HG03064 (cell line): Measurements from ENCODE around the gene LDHAL6A.

Source experiments
- ATAC-seq: cut with Tn5 transposase; IDR thresholded peaks from one replicate; pipeline ENCODE4 v1.9.1; 2021; ENCODE audit warnings: low read depth; ENCODE audit not compliant: unreplicated experiment

Gene LDHAL6A

DNA sequence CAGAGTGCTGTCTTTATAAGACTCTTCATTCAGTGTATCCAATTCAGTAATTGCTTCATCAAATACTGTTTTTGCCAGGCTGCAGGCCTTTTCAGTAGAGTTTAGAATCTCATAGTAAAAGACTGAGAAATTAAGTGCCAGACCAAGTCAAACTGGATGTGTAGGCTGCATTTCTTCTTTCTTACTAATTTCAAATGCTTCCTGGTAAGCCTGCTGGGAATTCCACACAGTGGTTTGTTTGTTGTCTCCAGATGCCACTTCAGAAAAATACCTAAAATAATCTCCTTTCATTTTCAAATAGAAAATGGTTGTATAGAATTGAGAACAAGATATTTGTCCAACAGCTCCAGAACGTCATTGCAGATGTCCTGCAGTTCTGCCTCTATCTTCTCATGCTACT, 34.7 kb downstream of the LDHAL6A start:
- ATAC-seq: no peak

DNA sequence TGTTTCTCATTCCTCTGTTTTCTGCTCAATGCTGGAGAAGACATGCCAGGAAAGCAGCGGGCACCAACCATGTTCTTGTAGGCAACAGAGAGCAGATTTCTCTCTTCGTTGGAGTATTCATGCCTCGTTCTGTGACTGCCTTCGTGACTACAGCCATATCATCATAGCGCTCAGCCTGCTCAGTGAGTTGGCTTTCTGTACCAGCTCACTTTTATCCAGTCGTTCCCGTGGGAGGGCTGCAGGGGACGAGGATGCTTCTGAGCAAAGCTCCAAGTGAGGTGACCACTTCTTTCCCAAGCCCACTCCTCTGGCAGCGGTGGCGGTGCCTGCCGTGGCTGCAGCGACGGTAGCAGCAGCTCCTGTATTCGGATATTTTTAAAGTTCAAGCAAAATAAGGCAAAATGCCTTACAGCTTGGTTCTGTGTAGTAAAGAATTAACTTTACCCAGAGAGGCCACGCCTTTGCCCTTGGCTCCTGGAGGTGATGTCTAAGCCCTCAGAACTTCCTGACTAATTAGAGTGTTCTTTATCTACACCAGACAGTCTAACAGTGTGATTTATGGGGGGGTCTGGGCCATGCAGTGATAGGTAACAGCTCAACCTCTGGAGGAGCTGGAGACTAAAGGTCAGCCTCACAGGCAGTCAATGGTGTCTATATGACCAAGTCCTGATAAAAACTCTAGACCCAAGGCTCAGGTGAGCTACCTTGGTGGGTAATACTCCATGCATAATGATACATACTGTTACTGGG, 35.3 kb downstream of the LDHAL6A start:
- no peak for ATAC-seq

DNA sequence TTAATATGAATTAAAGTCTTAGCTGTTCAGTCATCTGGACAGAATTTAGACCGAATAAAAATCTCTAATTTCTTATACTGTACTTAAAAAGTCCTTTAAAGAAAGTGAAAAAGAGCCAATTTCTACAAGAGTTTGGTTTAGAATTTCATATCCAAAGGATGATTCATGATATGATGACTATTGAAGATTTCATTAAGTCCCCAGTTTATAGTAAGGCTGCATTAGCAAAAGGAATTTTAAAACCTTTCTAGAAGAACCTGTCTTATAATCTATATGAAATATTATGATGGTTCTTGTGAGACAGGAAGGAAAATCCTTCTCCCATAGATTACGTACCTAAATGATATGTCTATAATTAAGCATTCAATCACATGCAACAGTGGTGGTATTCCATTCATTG, 36.3 kb downstream of the LDHAL6A start:
- no peak for ATAC-seq

DNA sequence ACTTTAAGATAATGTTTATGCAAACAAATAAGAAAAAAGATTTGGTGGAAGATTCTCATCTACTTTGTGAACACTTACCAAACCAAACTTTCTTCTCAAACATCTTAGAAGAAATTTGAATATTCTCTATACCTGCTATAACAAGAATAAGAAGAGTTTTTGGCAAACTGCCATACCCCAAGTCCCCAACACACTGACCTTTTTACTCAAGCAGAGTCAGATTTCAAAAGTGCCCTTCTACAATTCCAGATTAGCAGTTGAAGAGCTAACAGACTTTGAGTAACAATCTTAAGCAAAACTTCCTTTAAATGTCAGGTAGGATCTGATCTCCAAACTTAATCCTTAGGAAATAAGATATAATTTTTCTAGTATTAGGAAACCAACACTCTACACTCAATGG, 37.2 kb downstream of the LDHAL6A start:
- no peak for ATAC-seq

DNA sequence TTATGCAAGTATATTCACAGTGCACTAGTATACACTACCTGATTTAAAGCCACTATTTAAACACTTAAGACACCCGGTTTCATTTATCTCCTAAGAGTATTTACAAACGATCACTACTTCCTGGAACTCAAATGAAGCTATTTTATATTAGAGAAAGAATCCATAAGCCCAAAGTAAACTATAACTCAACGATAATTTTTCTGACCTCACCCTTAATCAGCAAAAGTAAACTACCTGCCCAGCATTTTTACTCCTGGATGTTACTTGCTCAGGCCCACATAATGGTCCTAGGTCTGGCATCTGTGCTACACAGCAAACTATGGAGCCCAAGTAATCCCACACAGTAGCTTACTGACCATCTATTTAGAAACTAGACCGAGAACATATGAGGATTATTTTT, 37.7 kb downstream of the LDHAL6A start:
- no peak for ATAC-seq

DNA sequence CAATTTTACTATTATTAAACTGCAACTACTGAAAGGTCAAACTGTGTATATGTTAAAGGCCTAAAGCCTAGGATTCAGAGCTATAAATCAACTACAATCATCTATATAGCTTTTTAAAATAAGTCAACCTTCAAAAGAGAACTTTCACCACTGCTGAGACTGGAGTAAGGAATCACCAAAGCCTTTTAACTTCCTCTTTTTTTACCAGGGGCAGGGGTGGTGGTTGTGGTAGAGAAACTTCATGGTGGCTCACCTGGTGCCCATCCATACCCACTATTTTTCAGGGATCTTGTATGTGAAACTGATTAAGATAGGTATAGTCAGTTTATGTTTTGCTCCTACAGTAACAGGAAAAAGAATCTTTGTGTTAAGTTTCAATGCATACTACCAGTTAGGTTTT, 39.6 kb downstream of the LDHAL6A start:
- ATAC-seq: no peak

DNA sequence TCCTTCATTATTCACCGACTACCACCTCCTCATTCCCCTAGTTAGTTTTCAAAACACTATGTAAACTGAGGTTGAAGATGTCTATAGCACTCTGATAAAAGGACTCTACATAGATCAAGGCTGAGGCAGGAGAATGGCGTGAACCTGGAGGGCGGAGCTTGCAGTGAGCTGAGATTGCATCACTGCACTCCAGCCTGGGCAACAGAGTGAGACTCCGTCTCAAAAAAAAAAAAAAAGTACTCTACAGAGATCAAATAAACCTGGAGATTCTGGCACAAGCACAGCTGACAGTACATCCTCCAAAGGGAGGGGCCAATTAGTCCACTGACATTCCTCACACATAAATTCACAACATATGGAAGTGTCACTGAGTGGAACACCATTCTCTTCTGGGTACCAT, 40.0 kb downstream of the LDHAL6A start:
- no peak for ATAC-seq

DNA sequence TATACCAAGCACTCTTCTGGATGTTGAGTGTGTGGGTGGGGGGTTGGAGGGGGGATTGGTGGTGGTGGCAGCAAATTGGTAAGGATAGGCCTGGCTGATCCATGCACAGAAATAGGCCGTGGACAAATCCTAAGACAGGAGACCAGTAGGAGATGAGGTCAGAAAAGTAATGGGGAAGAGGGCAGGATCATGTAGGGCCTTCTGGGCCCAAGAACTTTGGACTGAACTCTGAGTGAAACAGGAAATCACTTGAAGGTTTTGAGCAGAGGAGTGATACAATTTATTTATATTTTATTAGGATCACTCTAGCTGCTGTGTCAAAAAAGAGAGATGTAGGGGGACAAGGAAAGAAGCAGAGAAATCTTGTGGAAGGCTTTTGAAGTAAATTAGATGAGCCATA, 42.4 kb downstream of the LDHAL6A start:
- ATAC-seq: no peak

DNA sequence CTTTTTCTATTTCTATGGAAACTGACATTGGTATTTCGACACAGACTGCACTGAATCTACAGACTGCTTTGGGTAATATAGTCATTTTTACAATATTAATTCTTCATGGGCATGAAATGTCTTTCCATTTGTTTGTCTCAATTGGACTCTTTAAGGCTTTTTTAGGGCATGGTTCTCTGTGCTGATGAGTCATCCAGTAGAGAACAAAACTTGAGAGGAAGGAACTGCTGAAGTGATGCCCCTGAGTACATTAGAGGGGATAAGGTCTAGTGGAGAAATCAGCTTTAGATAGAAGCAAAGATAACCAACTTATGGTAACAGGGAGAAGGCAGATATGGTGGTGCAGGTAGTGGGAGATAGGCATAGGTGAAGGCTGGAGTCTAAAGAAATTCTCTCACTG, 46.0 kb downstream of the LDHAL6A start:
- ATAC-seq: no peak

DNA sequence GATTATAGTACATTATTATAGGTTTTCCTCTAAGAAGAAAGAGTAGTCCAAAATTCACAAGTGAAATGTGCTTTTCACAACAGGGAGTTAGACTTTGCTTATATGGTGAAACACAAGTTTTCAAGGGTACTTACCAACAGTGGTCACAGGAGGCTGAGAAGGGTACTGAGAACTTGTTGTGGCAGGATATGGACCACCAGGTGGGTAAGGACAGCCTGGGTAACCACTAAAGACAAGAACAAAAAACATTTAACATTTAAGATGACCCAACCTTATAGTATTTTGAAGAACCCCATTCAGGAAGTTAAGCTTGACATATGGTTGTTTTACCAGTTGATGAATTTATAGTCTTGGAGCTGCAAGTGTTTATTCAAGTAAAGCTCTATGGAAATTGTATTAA, 46.7 kb downstream of the LDHAL6A start:
- ATAC-seq: no peak

DNA sequence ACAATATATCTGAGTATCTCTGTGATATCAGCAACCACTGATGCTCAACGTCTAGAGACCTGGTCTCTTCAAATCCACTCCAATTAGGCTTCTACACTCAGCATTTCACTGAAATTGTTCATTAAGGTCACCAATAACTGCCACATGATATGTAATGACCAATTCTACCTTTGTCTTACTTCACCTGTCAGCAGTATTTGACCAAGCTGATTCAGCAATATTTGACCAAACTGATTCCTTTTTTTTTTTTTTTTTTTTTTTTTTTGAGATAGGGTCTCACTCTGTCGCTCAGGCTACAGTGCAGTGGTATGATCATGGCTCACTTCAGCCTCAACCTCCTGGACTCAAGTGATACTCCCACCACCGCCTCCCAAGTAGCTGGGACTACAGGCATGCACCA, 65.5 kb downstream of the LDHAL6A start:
- no peak for ATAC-seq

DNA sequence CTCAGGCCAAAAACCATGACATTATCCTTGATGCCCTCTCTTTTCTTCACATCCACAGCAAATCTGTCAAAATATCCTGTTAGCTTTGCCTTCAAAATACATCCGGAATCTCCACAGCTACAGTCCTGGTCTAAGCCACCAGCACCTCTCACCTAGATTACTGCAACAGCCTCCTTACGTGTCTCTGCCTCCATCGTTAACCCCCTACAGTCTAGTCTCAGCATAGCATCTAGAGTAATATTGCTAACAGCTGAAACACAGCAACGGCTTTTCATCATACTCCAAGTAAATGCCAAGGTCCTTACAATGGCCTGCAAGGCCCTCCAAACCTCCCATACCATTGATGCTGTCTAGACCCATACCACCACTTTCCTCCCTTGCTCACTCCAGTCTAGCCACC, 66.7 kb downstream of the LDHAL6A start:
- no peak for ATAC-seq

DNA sequence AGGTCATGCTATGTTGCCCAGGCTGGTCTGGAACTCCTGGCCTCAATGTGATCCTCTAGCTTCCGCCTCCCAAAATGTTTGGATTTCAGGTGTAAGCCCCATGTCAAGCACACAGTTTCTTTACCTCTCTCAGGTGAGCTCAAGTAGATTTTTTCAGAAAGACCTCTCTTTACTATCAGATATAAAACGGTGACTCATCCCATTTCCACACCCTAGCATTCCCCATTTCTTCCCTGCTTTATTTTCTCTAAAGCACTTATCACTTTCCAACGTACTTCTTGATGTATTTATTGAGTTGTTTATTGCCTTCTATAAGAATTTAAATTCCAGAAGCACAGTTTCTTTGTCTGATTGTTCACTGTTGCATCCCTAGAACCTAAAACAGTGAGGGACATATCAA, 67.4 kb downstream of the LDHAL6A start:
- ATAC-seq: no peak

DNA sequence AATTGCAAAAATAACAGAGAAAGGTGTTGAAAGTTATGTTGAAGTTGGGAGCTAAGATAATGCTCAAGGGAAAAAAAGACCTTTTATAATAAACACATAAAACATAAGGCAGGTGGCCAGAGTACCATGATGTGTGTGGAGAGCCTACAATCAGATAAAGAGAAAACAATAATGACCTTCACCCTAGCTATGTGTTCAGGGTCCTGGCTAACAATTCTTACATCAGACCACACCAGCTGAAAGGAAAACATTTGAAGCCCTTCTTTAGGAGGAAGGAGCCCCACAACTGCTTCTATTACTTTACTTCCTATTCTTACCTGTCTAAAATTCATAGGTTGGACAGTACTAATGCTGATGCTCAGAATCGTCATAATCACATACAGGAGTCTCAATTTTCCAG, 68.6 kb downstream of the LDHAL6A start:
- no peak for ATAC-seq

DNA sequence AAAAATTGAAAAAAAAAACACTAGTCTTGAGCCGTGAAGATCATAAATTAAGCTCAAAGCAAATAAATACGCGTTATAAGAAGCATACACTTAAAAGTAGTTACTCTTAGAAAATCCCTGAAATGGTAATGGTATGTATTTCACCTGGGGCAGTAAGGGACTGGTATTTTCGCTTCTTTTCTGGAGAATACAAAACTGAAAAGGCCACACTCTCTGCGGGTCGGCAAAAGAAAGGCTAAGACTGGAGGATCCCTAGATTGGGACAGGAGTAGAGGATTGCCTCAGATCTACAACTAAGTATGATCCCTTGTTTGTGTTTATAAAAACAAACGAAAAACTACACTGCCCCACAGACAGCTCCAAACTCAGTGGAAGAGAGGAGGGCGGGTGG, 70.5 kb downstream of the LDHAL6A start:
- ATAC-seq: no peak

DNA sequence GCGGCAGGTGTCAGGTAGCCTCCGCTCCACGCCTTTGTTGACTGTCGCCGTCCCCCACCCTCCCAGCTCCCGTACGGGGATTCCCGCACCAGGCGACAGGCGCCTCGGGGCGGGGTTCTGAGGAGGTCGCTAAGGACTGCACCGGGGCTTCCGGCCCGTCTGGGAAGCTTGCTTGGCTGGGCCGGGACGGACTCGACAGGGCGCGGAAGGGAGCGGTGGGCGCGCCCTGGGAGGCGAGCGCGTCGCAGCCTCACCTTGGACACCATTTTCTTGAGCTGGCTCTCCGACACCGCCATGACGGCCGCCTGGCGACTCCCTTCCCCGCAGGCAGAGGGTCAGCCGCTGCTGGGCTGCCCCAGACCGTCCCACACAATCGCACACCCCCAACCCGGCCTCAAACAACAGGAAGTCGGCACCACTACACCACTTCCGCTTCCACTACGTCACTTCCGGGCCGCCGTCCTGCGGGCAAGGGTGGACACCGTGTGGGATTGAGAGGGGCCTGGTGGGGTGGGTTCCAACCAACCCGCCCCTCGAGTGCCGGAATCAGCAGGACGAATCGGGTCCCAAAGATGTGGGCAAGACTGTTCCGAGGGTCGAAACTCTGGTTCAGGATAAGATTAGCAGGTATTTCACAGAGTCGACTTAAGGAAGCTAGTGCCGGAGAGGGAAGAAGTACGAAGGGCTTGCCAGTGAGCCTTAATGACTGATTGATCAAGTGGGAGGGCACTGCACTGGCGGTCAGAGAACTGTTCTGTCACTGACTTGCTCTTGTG, 71.1 kb downstream of the LDHAL6A start, which contains the start of gene TSG101:
TSG101 (minus strand) TSS at position 422 of the 776 bp plus-strand sequence; CDS start at position 296, 126 bp downstream.
- ATAC-seq: peak; percentile 97

DNA sequence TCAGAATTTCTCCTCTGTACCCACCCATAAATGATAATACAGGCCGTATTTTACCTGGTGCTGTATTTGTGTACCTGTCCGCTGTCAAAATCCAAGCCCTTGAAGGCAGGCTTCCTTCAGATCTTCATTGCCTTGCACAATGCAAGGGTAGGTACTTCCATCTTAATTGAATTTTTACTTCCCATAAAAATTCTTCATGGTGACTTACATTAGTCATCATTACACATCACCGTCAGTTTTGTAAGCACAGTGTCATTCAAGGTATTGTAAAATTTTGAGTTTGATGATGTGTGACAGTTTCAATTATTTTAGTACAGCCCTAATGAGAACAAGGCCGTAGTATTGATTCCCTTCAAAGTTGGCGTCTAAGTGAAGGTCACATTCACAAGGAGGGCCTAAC, 71.9 kb downstream of the LDHAL6A start:
- ATAC-seq: no peak
